Articular chondrocyte of knee joint (primary cell): ENCODE data around the gene DCTN3. TPM values are rescaled to one million over a fixed set of nuclear protein-coding genes. Genes with fewer than 3 reads are reported as not detected.

ENCODE experiments used
- small RNA-seq: library from RNA; depleted of rRNA; stranded (forward); fragments of <200 nt; gene quantifications from one replicate; pipeline ENCODE3, GENCODE V24; 2012
- total RNA-seq: library from RNA; depleted of rRNA; stranded (reverse); fragments of >200 nt; gene quantifications from 2 replicates; pipeline ENCODE4 v1.2.3, GENCODE V29; 2012

Gene DCTN3
- total RNA-seq, result 85.2 and 99.0 TPM in 2 replicates

GRCh38 chr9:34620061-34620994, at the start of gene DCTN3:
Gene DCTN3 (minus strand): TSS chr9:34620495. CDS start chr9:34620464, 31 bp downstream.

GRCh38 chr9:34662526-34663302, 42.4 kb upstream of the DCTN3 start, which contains the start of gene CCL27:
Gene CCL27 (minus strand): TSS chr9:34662657. CDS start chr9:34662633, 24 bp downstream.

GRCh38 chr9:34651876-34652601, 31.7 kb upstream of the DCTN3 start, which contains the start of gene IL11RA:
Gene IL11RA (plus strand): TSS chr9:34652185. CDS start chr9:34655218, 3,033 bp downstream.

GRCh38 chr9:34646211-34647083, 26.2 kb upstream of the DCTN3 start, which contains the start of gene GALT:
Gene GALT (plus strand): TSS chr9:34646675. CDS start chr9:34646705, 30 bp downstream.

GRCh38 chr9:34637356-34638137, 17.3 kb upstream of the DCTN3 start, which contains the start of gene SIGMAR1:
Gene SIGMAR1 (minus strand): TSS chr9:34637787. CDS start chr9:34637697, 90 bp downstream.

GRCh38 chr9:34628656-34629490, 8.6 kb upstream of the DCTN3 start, which contains the start of gene ARID3C:
Gene ARID3C (minus strand): TSS chr9:34629066. CDS start chr9:34628014, 1,052 bp downstream.

GRCh38 chr9:34611811-34612787, 8.2 kb downstream of the DCTN3 start, which contains the start of gene RPP25L:
Gene RPP25L (minus strand): TSS chr9:34612097. CDS start chr9:34611296, 801 bp downstream.

GRCh38 chr9:34589636-34590380, 30.5 kb downstream of the DCTN3 start, which contains the start of gene CNTFR:
Gene CNTFR (minus strand): TSS chr9:34589724. CDS start chr9:34568981, 20,743 bp downstream.

Small RNA genes lying within 50 kb of the gene (small RNA-seq; reads per million reads assigned to genes)
- not detected for gene CCL27

Other genes starting within 250 kb of the DCTN3 start
- gene MYORG, start 243.6 kb downstream of the DCTN3 start, total RNA-seq, result 1.6 and 1.7 TPM in 2 replicates
- gene FAM219A, start 161.9 kb downstream of the DCTN3 start, total RNA-seq, result 6.6 and 7.7 TPM in 2 replicates
- gene DNAI1, start 161.7 kb downstream of the DCTN3 start, total RNA-seq, result 0.26 TPM in 1 of 2 replicates, not detected in the other
- 0.32 and 0.39 TPM in 2 replicates for gene ENHO, start 97.5 kb downstream of the DCTN3 start, total RNA-seq
- not detected in 2 replicates for gene CNTFR, start 30.8 kb downstream of the DCTN3 start, total RNA-seq
- 11.8 and 14.4 TPM in 2 replicates for gene RPP25L, start 8.4 kb downstream of the DCTN3 start, total RNA-seq
- gene ARID3C, start 8.6 kb upstream of the DCTN3 start, total RNA-seq, result 0.26 TPM in 1 of 2 replicates, not detected in the other
- gene SIGMAR1, start 17.3 kb upstream of the DCTN3 start, total RNA-seq, result 57.5 and 61.2 TPM in 2 replicates
- gene GALT, start 26.2 kb upstream of the DCTN3 start, total RNA-seq, result 29.6 and 37.5 TPM in 2 replicates
- 34.2 and 40.5 TPM in 2 replicates for gene IL11RA, start 31.7 kb upstream of the DCTN3 start, total RNA-seq
- 0.32 TPM in 1 of 2 replicates, not detected in the other for gene CCL27, start 42.2 kb upstream of the DCTN3 start, total RNA-seq
- not detected in 2 replicates for gene CCL19, start 70.8 kb upstream of the DCTN3 start, total RNA-seq
- not detected in 2 replicates for gene CCL21, start 89.6 kb upstream of the DCTN3 start, total RNA-seq